Right cardiac atrium (tissue), 5 donors: ENCODE data around the gene TSSC4. TPM values are rescaled to one million over a fixed set of nuclear protein-coding genes. Genes with fewer than 3 reads are reported as not detected.

Experiments
- ATAC-seq, 2 donors: fragments of 200-7000 bp; cut with Tn5 transposase; one replicate each; pipeline versions ENCODE4 v1.8.0 to v1.9.1; 2020; ENCODE audit warnings: moderate library complexity in 2 of 2, mild to moderate bottlenecking in 1 of 2
- DNase-seq, 3 donors: peaks; one replicate each; pipeline ENCODE4 v3.0.0-alpha.2; 2020
- H3K27ac ChIP-seq: one replicate; pipeline ENCODE4 v1.5.1; 2013; ENCODE audit warnings: mild to moderate bottlenecking, low read length, control low read depth, moderate library complexity
- H3K27me3 ChIP-seq: one replicate; pipeline ENCODE4 v1.6.1; 2013; ENCODE audit not compliant: control insufficient read depth, insufficient read depth
- H3K4me1 ChIP-seq: one replicate; pipeline ENCODE4 v1.6.1; 2013; ENCODE audit warnings: low read length; ENCODE audit not compliant: control insufficient read depth, insufficient read depth
- H3K4me3 ChIP-seq: one replicate; pipeline ENCODE4 v1.5.1; 2013; ENCODE audit warnings: low read length, control low read depth
- H3K9me3 ChIP-seq: one replicate; pipeline ENCODE4 v1.6.1; 2013; ENCODE audit warnings: low read length; ENCODE audit not compliant: control insufficient read depth
- WGBS: extraction: QIAGEN DNeasy Blood & Tissue Kit; methylation state at CpG from one replicate; pipeline ENCODE4 v1.1.7; 2013; 5-methylcytosine and 5-hydroxymethylcytosine counted together
- intact Hi-C, 4 donors: fragments of 100-400 bp; cut with DNase I; formaldehyde crosslinking; loops; one replicate each; pipeline versions ENCODE4 v1.11.0 to v1.14.0; 2022 to 2023
- polyA plus RNA-seq: library from polyadenylated mRNA; stranded (reverse); fragments of 200-250 nt; gene quantifications from one replicate; pipeline ENCODE4 v1.2.3, GENCODE V29; 2013
- total RNA-seq, 4 donors: library from RNA; stranded (reverse); fragmentation: NEBNext Ultra II Directional; extraction: Animal tissue kit (Norgen Biotek cat#: 25700); gene quantifications; one replicate each; pipeline ENCODE4 v1.2.1, GENCODE V29; 2021
- donor health status: healthy with polysubstance abuse.
- donor health status: DM: no; HTN: yes; CAD: no.
- donor health status: DM: no; HTN: no; CAD: no.
- donor health status: DM: no; HTN: yes; CAD: no; lungs with severe emphysema.
- donor health status: DM: yes; HTN: yes; CAD: no.

TSSC4 gene
- total and polyA plus RNA-seq, 5 donors: 30.5 to 50.4 (median 35.4) TPM

DNA sequence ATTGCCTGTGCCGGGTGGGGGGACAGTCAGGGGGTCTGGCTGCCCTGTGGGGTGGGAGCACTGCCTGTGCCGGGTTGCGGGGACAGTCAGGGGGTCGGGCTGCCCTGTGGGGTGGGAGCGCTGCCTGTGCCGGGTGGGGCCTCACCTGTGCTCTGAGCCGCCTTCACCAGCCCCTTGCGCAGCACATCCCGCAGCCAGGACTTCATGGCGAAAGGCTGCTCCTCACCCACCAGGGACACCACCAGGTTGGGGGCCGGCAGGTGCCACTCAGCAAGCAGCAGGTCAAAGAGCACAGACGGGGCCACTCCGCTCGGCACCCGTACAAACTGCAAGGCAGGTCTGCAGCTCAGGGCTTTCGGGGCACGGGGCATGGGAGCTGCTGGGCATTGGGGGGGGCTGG, 21.4 kb downstream of the TSSC4 start:
- DNase-seq (peak in 2 of 3 donors; percentile 52 to 63), ATAC-seq (no peak)
- intact Hi-C loops: loop anchor here (2.0 to 10.0 kb wide), 4 partner anchors 117 to 473 kb away; no protein-coding TSS in a partner anchor
- Histone ChIP-seq H3K27me3 (no peaks in the 10 kb centered on the region), H3K4me3 (no peak overlapping the region), H3K27ac (no peak overlapping the region), H3K9me3 (no peaks in the 10 kb centered on the region), H3K4me1 (no peaks in the 10 kb centered on the region)
- 88% methylated on average over 17 of the region's 17 CpGs for WGBS

GRCh38 chr11:2422461-2423156, 22.1 kb downstream of the TSSC4 start:
- intact Hi-C loops: loop anchor here in 1 of 4 donors (5.0 to 10.0 kb wide), 2 partner anchors 225 to 472 kb away; no protein-coding TSS in a partner anchor
- Histone ChIP-seq H3K4me3 (no peak overlapping the region), H3K27ac (no peak overlapping the region), H3K27me3 (no peaks in the 10 kb centered on the region), H3K4me1 (no peaks in the 10 kb centered on the region), H3K9me3 (no peaks in the 10 kb centered on the region)
- 84% methylated on average over 14 of the region's 14 CpGs for WGBS
- ATAC-seq (no peak), DNase-seq (peak in 2 of 3 donors; percentile 38 to 41)

DNA sequence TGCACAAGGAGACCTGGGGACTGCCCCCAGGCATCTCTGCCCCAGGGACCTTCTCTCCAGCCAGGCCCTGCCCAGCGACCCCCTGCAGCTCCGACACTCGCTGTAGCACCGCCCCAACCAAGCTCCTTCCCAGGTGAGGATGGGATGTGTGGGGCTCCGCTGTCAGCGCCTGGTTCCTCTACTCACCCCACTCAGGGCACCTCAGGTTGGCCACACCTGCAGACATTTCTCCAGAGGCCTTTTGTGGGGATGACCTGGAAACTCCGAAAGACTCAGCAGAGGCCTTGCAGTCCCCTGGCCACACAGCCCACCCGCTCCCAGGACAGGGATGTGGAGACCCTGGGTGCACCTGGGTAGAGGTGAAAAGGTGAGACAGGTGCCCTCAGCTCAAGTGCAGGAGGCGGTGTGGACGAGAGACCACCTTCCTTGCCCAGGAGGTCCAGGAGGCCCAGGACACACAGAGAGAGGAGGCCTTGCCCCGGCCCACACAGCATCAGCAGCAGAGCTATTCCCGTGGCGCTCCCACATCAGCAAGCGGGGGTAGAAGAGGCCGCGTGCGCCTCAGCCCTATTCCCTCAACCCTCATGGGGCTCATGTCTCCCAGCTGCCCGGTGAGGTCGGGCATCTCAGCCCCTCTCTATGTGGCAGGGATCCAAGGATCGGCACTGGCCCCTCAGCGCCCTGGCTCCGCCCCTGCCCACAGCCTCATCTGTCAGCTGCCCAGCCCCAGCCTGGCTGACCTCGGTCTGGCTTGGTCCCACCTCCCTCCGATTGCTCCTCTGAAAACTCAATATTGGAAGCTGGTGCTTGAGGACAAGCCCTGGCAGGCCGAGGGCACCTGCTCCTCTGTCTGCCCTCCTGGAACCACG, 22.8 kb downstream of the TSSC4 start:
- Histone ChIP-seq H3K27me3 (no peaks in the 10 kb centered on the region), H3K27ac (no peak overlapping the region), H3K4me1 (no peaks in the 10 kb centered on the region), H3K4me3 (no peak overlapping the region), H3K9me3 (no peaks in the 10 kb centered on the region)
- ATAC-seq (no peak), DNase-seq (peak in 2 of 3 donors; percentile 42 to 44)
- intact Hi-C loops: loop anchor here in 1 of 4 donors (5.0 to 10.0 kb wide), 2 partner anchors 226 to 471 kb away; no protein-coding TSS in a partner anchor
- WGBS: 76% methylated on average over 26 of the region's 26 CpGs

DNA sequence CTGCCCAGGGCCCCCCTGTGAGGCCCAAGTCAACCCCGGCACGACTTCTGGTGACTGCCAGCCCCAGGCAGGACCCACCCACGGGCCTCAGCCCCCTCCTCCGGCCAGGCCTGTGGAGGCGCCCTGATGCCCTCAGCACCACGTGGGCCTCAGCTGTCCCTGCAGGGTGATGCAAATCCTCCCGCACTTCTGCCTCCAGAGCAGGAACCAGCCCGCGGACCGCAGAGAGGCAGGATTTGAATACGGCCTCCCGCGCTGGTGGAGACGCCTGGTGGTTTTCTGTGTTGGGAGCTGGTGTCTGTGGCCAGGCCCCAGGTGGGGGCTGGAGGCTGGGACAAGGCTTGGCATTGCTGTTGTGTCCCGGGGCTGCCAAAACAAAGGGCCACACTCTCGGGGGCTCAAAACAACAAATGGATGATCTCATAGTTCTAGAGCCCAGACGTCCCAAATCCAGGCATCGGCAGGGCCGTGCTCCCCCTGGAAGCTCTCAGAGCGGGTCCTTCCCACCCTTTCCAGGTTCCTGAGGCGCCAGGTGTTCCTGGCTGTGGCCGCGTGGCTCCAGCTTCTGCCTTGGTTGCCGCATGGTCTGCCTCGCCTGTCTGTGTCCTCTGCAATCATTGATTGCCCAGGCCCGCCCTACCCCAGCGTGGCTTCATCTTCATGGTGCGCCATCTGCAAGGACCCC, 24.4 kb downstream of the TSSC4 start:
- WGBS: 75% methylated on average over 28 of the region's 28 CpGs
- H3K4me3 ChIP-seq: no peak overlapping the region
- no peaks in the 10 kb centered on the region for H3K4me1 ChIP-seq
- H3K27ac ChIP-seq: no peak overlapping the region
- ATAC-seq (no peak), DNase-seq (peak in 1 of 3 donors; percentile 48)
- H3K9me3 ChIP-seq: no peaks in the 10 kb centered on the region
- intact Hi-C loops: loop anchor here in 2 of 4 donors (5.0 to 10.0 kb wide), 3 partner anchors 228 to 470 kb away; no protein-coding TSS in a partner anchor
- H3K27me3 ChIP-seq: no peaks in the 10 kb centered on the region

DNA sequence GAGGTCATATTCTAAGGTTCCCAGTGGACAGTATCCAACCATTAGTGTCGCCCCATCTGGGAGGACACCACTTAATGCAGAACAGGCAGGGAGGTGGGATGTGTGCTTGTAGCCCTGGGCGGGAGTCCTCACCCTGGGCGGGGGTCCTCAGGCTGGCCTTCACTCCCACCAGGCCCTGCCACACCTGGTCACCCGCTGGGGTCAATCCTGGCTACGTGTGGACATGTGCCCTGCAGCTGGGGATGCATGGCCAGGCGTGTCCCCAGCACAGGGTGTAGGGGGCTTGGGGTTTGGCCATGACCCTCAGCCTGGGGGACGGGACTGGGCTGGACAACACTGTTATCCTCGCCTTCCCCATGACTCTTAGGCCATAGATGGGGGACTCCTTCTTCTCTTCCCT, 25.0 kb downstream of the TSSC4 start:
- ATAC-seq: no peak
- Histone ChIP-seq H3K4me1 (no peaks in the 10 kb centered on the region), H3K4me3 (no peak overlapping the region), H3K27ac (no peak overlapping the region), H3K9me3 (no peaks in the 10 kb centered on the region), H3K27me3 (no peaks in the 10 kb centered on the region)
- 74% methylated on average over 8 of the region's 8 CpGs for WGBS
- intact Hi-C loops: loop anchor here in 2 of 4 donors (5.0 to 10.0 kb wide), 2 partner anchors 467 to 469 kb away; no protein-coding TSS in a partner anchor
- peak in 2 of 3 donors; percentile 34 to 44 for DNase-seq

DNA sequence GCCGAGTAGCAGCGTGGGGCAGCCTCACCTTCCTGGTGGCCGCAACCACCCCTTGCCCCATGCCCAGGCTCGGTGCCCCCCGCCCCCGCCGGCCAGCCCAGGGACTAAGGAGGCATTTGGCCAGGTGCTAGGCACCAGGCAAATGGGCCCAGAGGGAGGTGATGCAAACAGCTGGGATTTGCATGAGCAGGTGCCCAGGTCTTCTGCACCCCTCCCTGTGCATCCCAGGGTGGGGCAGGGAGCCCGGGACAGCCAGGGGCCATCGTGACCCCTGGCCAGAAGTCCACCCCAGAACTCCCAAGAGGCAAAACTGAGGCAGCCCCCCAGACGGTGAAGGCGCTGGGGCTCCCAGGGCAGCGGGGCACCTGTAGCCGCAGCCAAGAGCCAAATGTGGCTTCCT, 25.7 kb downstream of the TSSC4 start:
- Histone ChIP-seq H3K4me1 (no peaks in the 10 kb centered on the region), H3K27ac (no peak overlapping the region), H3K9me3 (no peaks in the 10 kb centered on the region), H3K27me3 (no peaks in the 10 kb centered on the region), H3K4me3 (no peak overlapping the region)
- WGBS: 89% methylated on average over 13 of the region's 13 CpGs
- ATAC-seq (no peak), DNase-seq (peak in 1 of 3 donors; percentile 43)
- intact Hi-C loops: loop anchor here in 2 of 4 donors (5.0 to 10.0 kb wide), 2 partner anchors 466 to 469 kb away; no protein-coding TSS in a partner anchor

GRCh38 chr11:2426826-2427521, 26.4 kb downstream of the TSSC4 start:
- ATAC-seq: no peak
- intact Hi-C loops: loop anchor here in 2 of 4 donors (5.0 to 10.0 kb wide), 2 partner anchors 465 to 468 kb away; no protein-coding TSS in a partner anchor
- DNase-seq: peak in 2 of 3 donors; percentile 29 to 59

GRCh38 chr11:2427721-2428321, 27.3 kb downstream of the TSSC4 start:
- ATAC-seq: no peak
- H3K4me3 ChIP-seq: no peak overlapping the region
- H3K27me3 ChIP-seq: no peaks in the 10 kb centered on the region
- no peak overlapping the region for H3K27ac ChIP-seq
- DNase-seq: peak in 2 of 3 donors; percentile 27 to 49
- WGBS: 69% methylated on average over 12 of the region's 12 CpGs
- H3K9me3 ChIP-seq: no peaks in the 10 kb centered on the region
- H3K4me1 ChIP-seq: no peaks in the 10 kb centered on the region
- intact Hi-C loops: loop anchor here (1.0 to 10.0 kb wide), 6 partner anchors 101 to 467 kb away; no protein-coding TSS in a partner anchor

More at GRCh38 chr11:2426826-2427521, 26.4 kb downstream of the TSSC4 start:
- Histone ChIP-seq H3K27ac (no peak overlapping the region), H3K9me3 (no peaks in the 10 kb centered on the region), H3K4me3 (no peak overlapping the region), H3K27me3 (no peaks in the 10 kb centered on the region), H3K4me1 (no peaks in the 10 kb centered on the region)
- WGBS: 88% methylated on average over 14 of the region's 14 CpGs

GRCh38 chr11:2428322-2428795, 27.8 kb downstream of the TSSC4 start:
- DNase-seq: peak; percentile 62 to 91 (median 86)
- WGBS: 48% methylated on average over 8 of the region's 8 CpGs
- peak; percentile 62 to 73 for ATAC-seq

More at GRCh38 chr11:2428322-2428795, 27.8 kb downstream of the TSSC4 start:
- no peaks in the 10 kb centered on the region for H3K9me3 ChIP-seq
- H3K4me1 ChIP-seq: no peaks in the 10 kb centered on the region
- no peak overlapping the region for H3K4me3 ChIP-seq
- intact Hi-C loops: loop anchor here (1.0 to 10.0 kb wide), 6 partner anchors 100 to 466 kb away; no protein-coding TSS in a partner anchor
- no peak overlapping the region for H3K27ac ChIP-seq
- no peaks in the 10 kb centered on the region for H3K27me3 ChIP-seq
